Trophoblast cell (in vitro differentiated cells and primary cell): Measurements from ENCODE around the gene C1orf216.

ENCODE experiments used
- DNase-seq, 2 donors: peaks; one replicate each; pipeline ENCODE4 v3.0.0-alpha.2; 2016
- H2AFZ ChIP-seq: 2 replicates; pipeline ENCODE4 v1.6.1; 2013; ENCODE audit warnings: low read length, moderate library complexity, mild to moderate bottlenecking; ENCODE audit not compliant: insufficient read depth, poor library complexity
- H2AK5ac ChIP-seq: 2 replicates; pipeline ENCODE4 v1.6.1; 2013; ENCODE audit warnings: mild to moderate bottlenecking, low read length
- H2BK120ac ChIP-seq: 2 replicates; pipeline ENCODE4 v1.6.1; 2013; ENCODE audit warnings: low read length, mild to moderate bottlenecking, moderate library complexity; ENCODE audit not compliant: insufficient read depth, poor library complexity
- H2BK12ac ChIP-seq: 2 replicates; pipeline ENCODE4 v1.6.1; 2013; ENCODE audit warnings: mild to moderate bottlenecking, low read length, moderate library complexity
- H2BK5ac ChIP-seq: 2 replicates; pipeline ENCODE4 v1.6.1; 2013; ENCODE audit warnings: low read length, low read depth, moderate library complexity, mild to moderate bottlenecking; ENCODE audit not compliant: poor library complexity
- H3K14ac ChIP-seq: 2 replicates; pipeline ENCODE4 v1.6.1; 2013; ENCODE audit warnings: mild to moderate bottlenecking, low read length
- H3K18ac ChIP-seq: 2 replicates; pipeline ENCODE4 v1.6.1; 2013; ENCODE audit warnings: mild to moderate bottlenecking, low read length
- H3K23ac ChIP-seq: 2 replicates; pipeline ENCODE4 v1.6.1; 2013; ENCODE audit warnings: low read length
- H3K27ac ChIP-seq: 2 replicates; pipeline ENCODE4 v1.5.1; 2013; ENCODE audit warnings: low read depth, mild to moderate bottlenecking, inconsistent platforms, low read length, moderate library complexity
- H3K27me3 ChIP-seq: 2 replicates; pipeline ENCODE4 v1.6.1; 2013; ENCODE audit warnings: inconsistent platforms, mild to moderate bottlenecking, low read length, moderate library complexity; ENCODE audit not compliant: insufficient read depth
- H3K36me3 ChIP-seq, 2 experiments: 1 replicate in 1 of 2; 2 replicates in 1 of 2; pipeline ENCODE4 v1.6.1; 2013; ENCODE audit warnings: low read length in 2 of 2, mild to moderate bottlenecking in 2 of 2, moderate library complexity in 1 of 2; ENCODE audit not compliant: insufficient read depth in 2 of 2, control insufficient read depth in 1 of 2
- H3K4ac ChIP-seq: 2 replicates; pipeline ENCODE4 v1.6.1; 2013; ENCODE audit warnings: low read depth, mild to moderate bottlenecking, low read length, moderate library complexity
- H3K4me1 ChIP-seq, 2 experiments: 1 replicate in 1 of 2; 2 replicates in 1 of 2; pipeline ENCODE4 v1.6.1; 2013; ENCODE audit warnings: low read length in 2 of 2, mild to moderate bottlenecking in 2 of 2, moderate library complexity in 1 of 2; ENCODE audit not compliant: insufficient read depth in 2 of 2, control insufficient read depth in 1 of 2
- H3K4me2 ChIP-seq: 2 replicates; pipeline ENCODE4 v1.6.1; 2013; ENCODE audit warnings: inconsistent platforms, mild to moderate bottlenecking, low read length, moderate library complexity
- H3K4me3 ChIP-seq: 2 replicates; pipeline ENCODE4 v1.5.1; 2013; ENCODE audit warnings: mild to moderate bottlenecking, low read depth, low read length, inconsistent platforms
- H3K79me1 ChIP-seq: one replicate; pipeline ENCODE4 v1.6.1; 2013; ENCODE audit warnings: low read length
- H3K79me2 ChIP-seq: 2 replicates; pipeline ENCODE4 v1.6.1; 2013; ENCODE audit warnings: low read length, mild to moderate bottlenecking; ENCODE audit not compliant: control insufficient read depth, insufficient read depth, poor library complexity
- H3K9ac ChIP-seq: 2 replicates; pipeline ENCODE4 v1.6.1; 2013; ENCODE audit warnings: mild to moderate bottlenecking, low read length
- H3K9me3 ChIP-seq: 2 replicates; pipeline ENCODE4 v1.6.1; 2013; ENCODE audit warnings: low read depth, mild to moderate bottlenecking, control low read depth, inconsistent platforms, low read length; ENCODE audit not compliant: insufficient read depth
- H4K12ac ChIP-seq: 2 replicates; pipeline ENCODE4 v1.6.1; 2013; ENCODE audit warnings: low read depth, mild to moderate bottlenecking, low read length, moderate library complexity
- H4K8ac ChIP-seq: 2 replicates; pipeline ENCODE4 v1.6.1; 2013; ENCODE audit warnings: low read depth, mild to moderate bottlenecking, low read length, moderate library complexity
- H4K91ac ChIP-seq: one replicate; pipeline ENCODE4 v1.6.1; 2013; ENCODE audit warnings: low read depth, mild to moderate bottlenecking, low read length, moderate library complexity
- WGBS: extraction: QIAGEN DNeasy Blood & Tissue Kit; methylation state at CpG from one replicate; pipeline ENCODE4 v1.1.7; 2013; ENCODE audit warnings: missing lambda C conversion rate; ENCODE audit not compliant: insufficient read length, insufficient coverage; ENCODE audit errors: extremely low coverage; 5-methylcytosine and 5-hydroxymethylcytosine counted together

Gene C1orf216

DNA sequence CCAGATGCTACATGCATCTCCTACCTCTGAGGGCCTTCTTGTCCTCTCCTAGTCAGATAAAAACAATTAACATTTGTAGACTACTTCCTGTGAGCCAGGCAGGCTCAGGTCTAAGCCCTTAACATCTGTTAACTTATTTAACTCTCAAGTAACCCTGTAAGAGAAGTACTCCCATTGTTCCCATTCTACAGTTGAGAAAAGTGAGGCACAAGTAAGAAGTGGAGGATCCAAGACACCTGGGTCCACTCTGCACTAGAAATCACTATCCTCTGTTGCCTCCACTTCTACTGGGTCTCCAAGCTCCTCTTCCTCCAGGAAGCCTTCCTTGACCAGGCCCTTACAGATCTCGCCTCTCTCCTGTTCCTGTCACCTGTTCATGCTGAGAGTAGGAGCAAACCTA, 9.7 kb downstream of the C1orf216 start:
- H3K36me3 ChIP-seq, result peaks cover 0 to under 1% of the 10 kb centered on the region in 2 experiments
- no peak overlapping the region for H2AFZ ChIP-seq
- H3K27me3 ChIP-seq, result peaks cover 5% of the 10 kb centered on the region
- H4K12ac ChIP-seq, result no peak overlapping the region
- H4K91ac ChIP-seq, result no peak overlapping the region
- H2BK120ac ChIP-seq, result no peak overlapping the region
- no CpG with 5 or more reads among the region's 1 CpG for WGBS
- no peak overlapping the region for H2AK5ac ChIP-seq
- no peak overlapping the region for H3K4me2 ChIP-seq
- H2BK12ac ChIP-seq, result no peak overlapping the region
- H3K14ac ChIP-seq, result no peak overlapping the region
- no peak overlapping the region for H3K9ac ChIP-seq
- H2BK5ac ChIP-seq, result no peak overlapping the region
- no peak overlapping the region for H4K8ac ChIP-seq
- peaks cover 4% of the 10 kb centered on the region for H3K79me2 ChIP-seq
- H3K79me1 ChIP-seq, result peaks cover 7% of the 10 kb centered on the region
- DNase-seq, result no peak
- H3K4me3 ChIP-seq, result no peak overlapping the region
- H3K27ac ChIP-seq, result no peak overlapping the region
- H3K4ac ChIP-seq, result no peak overlapping the region
- H3K4me1 ChIP-seq, result peaks cover 4 to 12% of the 10 kb centered on the region in 2 experiments
- H3K23ac ChIP-seq, result no peak overlapping the region
- peaks cover 5% of the 10 kb centered on the region for H3K9me3 ChIP-seq
- H3K18ac ChIP-seq, result no peak overlapping the region

DNA sequence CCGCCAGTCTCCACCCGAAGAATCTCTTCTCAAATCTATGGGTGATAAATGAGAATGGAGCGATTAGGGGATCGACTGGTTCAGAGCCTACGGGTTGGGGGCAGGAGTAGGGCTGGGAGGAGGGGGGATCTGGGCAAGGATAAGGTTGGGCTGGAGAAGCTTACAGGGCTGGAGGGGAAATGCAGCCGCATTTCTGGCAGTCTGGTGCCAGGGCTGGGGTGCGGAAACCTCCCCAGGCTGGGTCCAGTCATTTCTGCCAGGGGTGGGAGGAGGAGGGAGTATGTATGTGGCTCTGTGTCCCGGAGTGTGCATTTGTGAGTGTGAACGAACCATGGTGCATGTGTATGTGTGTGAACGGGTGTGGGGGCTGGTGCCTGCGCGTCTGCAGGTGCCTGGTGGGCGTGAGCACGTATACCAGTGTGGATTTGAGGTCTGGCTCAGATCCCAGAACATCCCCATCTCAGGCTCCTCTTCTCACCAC, 10.2 kb downstream of the C1orf216 start:
- no CpG with 5 or more reads among the region's 14 CpGs for WGBS
- H3K4me3 ChIP-seq, result peak overlapping the region; percentile 59
- H2BK120ac ChIP-seq, result peak overlapping the region; percentile 57
- H4K91ac ChIP-seq, result peak overlapping the region; percentile 77
- no peak overlapping the region for H3K23ac ChIP-seq
- peaks cover 5% of the 10 kb centered on the region for H3K27me3 ChIP-seq
- no peaks in the 10 kb centered on the region for H3K36me3 ChIP-seq
- H4K12ac ChIP-seq, result peak overlapping the region; percentile 81
- no peak overlapping the region for H3K4ac ChIP-seq
- H3K27ac ChIP-seq, result no peak overlapping the region
- H3K18ac ChIP-seq, result peak overlapping the region; percentile 65
- H2AK5ac ChIP-seq, result no peak overlapping the region
- peak overlapping the region; percentile 86 for H3K4me2 ChIP-seq
- H3K79me1 ChIP-seq, result peaks cover 7% of the 10 kb centered on the region
- H3K4me1 ChIP-seq, result peaks cover 4 to 12% of the 10 kb centered on the region in 2 experiments
- no peak overlapping the region for H2BK5ac ChIP-seq
- peak overlapping the region; percentile 54 for H3K9ac ChIP-seq
- no peak overlapping the region for H2BK12ac ChIP-seq
- DNase-seq, result no peak
- peak overlapping the region; percentile 79 for H2AFZ ChIP-seq
- H4K8ac ChIP-seq, result peak overlapping the region; percentile 82
- H3K9me3 ChIP-seq, result peaks cover 5% of the 10 kb centered on the region
- H3K79me2 ChIP-seq, result peaks cover 4% of the 10 kb centered on the region
- peak overlapping the region; percentile 58 for H3K14ac ChIP-seq

- peak overlapping the region; percentile 79 for H2AFZ ChIP-seq
Observed at GRCh38 chr1:35707601-35708440, 10.9 kb downstream of the C1orf216 start.

GRCh38 chr1:35706846-35707600, 11.7 kb downstream of the C1orf216 start:
- H3K9ac ChIP-seq, result no peak overlapping the region
- WGBS, result no CpG with 5 or more reads among the region's 29 CpGs
- no peak overlapping the region for H3K14ac ChIP-seq
- H2AK5ac ChIP-seq, result no peak overlapping the region
- H3K4me1 ChIP-seq, result peaks cover 4 to 12% of the 10 kb centered on the region in 2 experiments
- H3K27me3 ChIP-seq, result peaks cover 5% of the 10 kb centered on the region
- H3K36me3 ChIP-seq, result no peaks in the 10 kb centered on the region
- H2BK12ac ChIP-seq, result no peak overlapping the region
- H2BK120ac ChIP-seq, result no peak overlapping the region
- no peak overlapping the region for H3K27ac ChIP-seq
- H3K4me2 ChIP-seq, result peak overlapping the region; percentile 86
- no peak overlapping the region for H3K23ac ChIP-seq
- no peak overlapping the region for H3K18ac ChIP-seq
- no peak for DNase-seq
- H4K8ac ChIP-seq, result peak overlapping the region; percentile 22
- H3K4me3 ChIP-seq, result no peak overlapping the region
- peak overlapping the region; percentile 21 for H4K91ac ChIP-seq
- peak overlapping the region; percentile 3 for H3K4ac ChIP-seq
- peaks cover 5% of the 10 kb centered on the region for H3K9me3 ChIP-seq
- H2AFZ ChIP-seq, result peak overlapping the region; percentile 56
- H4K12ac ChIP-seq, result peak overlapping the region; percentile 1
- peaks cover 4% of the 10 kb centered on the region for H3K79me2 ChIP-seq
- H2BK5ac ChIP-seq, result no peak overlapping the region
- H3K79me1 ChIP-seq, result peaks cover 7% of the 10 kb centered on the region

More at GRCh38 chr1:35707601-35708440, 10.9 kb downstream of the C1orf216 start:
- no CpG with 5 or more reads among the region's 76 CpGs for WGBS
- H3K4me2 ChIP-seq, result peak overlapping the region; percentile 86
- peaks cover 7% of the 10 kb centered on the region for H3K79me1 ChIP-seq
- H3K14ac ChIP-seq, result peak overlapping the region; percentile 58
- H3K4me3 ChIP-seq, result peak overlapping the region; percentile 59
- H2BK5ac ChIP-seq, result peak overlapping the region; percentile 33
- H4K12ac ChIP-seq, result peak overlapping the region; percentile 81
- H2BK12ac ChIP-seq, result no peak overlapping the region
- H3K4me1 ChIP-seq, result peaks cover 4 to 12% of the 10 kb centered on the region in 2 experiments
- no peak overlapping the region for H3K27ac ChIP-seq
- no peak overlapping the region for H3K23ac ChIP-seq
- H4K91ac ChIP-seq, result peak overlapping the region; percentile 77
- H3K36me3 ChIP-seq, result no peaks in the 10 kb centered on the region
- H3K9ac ChIP-seq, result peak overlapping the region; percentile 54
- H3K79me2 ChIP-seq, result peaks cover 4% of the 10 kb centered on the region
- H3K18ac ChIP-seq, result peak overlapping the region; percentile 65
- peak; percentile 37 to 65 for DNase-seq
- H3K27me3 ChIP-seq, result peaks cover 5% of the 10 kb centered on the region
- H2AK5ac ChIP-seq, result no peak overlapping the region
- H4K8ac ChIP-seq, result peak overlapping the region; percentile 82
- peak overlapping the region; percentile 48 for H3K4ac ChIP-seq
- H3K9me3 ChIP-seq, result peaks cover 5% of the 10 kb centered on the region
- H2BK120ac ChIP-seq, result peak overlapping the region; percentile 57
